Measurements from ENCODE around the gene MYO16.

GRCh38 chr13:109156181-109156935 is 526.9 kb downstream of the MYO16 start:
- no peak for TF ChIP-seq CTCF (conservative IDR thresholded peaks at IDR 0.05; ENCODE audit: low read depth, low read length)
- TF ChIP-seq EZH2 (IDR thresholded peaks at IDR 0.05; ENCODE audit: borderline replicate concordance, low read depth, low read length, poor library complexity, severe bottlenecking) = no peak
